ENCODE data around the gene BTC. TPM values are rescaled to one million over a fixed set of nuclear protein-coding genes. Genes with fewer than 3 reads are reported as not detected.

BTC gene
- total RNA-seq, 1 donor from 2014 or later = 0.13 TPM

GRCh38 chr4:74758551-74759145 is 35.7 kb downstream of the BTC start:
- TF ChIP-seq, protein P1, sequence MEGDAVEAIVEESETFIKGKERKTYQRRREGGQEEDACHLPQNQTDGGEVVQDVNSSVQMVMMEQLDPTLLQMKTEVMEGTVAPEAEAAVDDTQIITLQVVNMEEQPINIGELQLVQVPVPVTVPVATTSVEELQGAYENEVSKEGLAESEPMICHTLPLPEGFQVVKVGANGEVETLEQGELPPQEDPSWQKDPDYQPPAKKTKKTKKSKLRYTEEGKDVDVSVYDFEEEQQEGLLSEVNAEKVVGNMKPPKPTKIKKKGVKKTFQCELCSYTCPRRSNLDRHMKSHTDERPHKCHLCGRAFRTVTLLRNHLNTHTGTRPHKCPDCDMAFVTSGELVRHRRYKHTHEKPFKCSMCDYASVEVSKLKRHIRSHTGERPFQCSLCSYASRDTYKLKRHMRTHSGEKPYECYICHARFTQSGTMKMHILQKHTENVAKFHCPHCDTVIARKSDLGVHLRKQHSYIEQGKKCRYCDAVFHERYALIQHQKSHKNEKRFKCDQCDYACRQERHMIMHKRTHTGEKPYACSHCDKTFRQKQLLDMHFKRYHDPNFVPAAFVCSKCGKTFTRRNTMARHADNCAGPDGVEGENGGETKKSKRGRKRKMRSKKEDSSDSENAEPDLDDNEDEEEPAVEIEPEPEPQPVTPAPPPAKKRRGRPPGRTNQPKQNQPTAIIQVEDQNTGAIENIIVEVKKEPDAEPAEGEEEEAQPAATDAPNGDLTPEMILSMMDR (IDR thresholded peaks at IDR 0.05; ENCODE audit: unreplicated experiment) = no peak
- Mint-ChIP-seq H3K9me3 (ENCODE audit: unreplicated experiment) (no peaks in the 10 kb centered on the region), H3K27ac (ENCODE audit: unreplicated experiment) (no peak overlapping the region), H3K36me3 (ENCODE audit: low read depth, unreplicated experiment) (no peaks in the 10 kb centered on the region), H3K4me1 (ENCODE audit: unreplicated experiment) (no peaks in the 10 kb centered on the region), H3K4me3 (ENCODE audit: unreplicated experiment) (no peak overlapping the region), H3K27me3 (ENCODE audit: unreplicated experiment) (no peaks in the 10 kb centered on the region)
- DNase-seq (ENCODE audit: low spot score) = no peak

GRCh38 chr4:74757136-74757535 is 37.2 kb downstream of the BTC start:
- TF ChIP-seq, protein P1 (IDR thresholded peaks at IDR 0.05; ENCODE audit: unreplicated experiment) = no peak
- Mint-ChIP-seq H3K9me3 (ENCODE audit: unreplicated experiment) (no peaks in the 10 kb centered on the region), H3K4me3 (ENCODE audit: unreplicated experiment) (no peak overlapping the region)

DNA sequence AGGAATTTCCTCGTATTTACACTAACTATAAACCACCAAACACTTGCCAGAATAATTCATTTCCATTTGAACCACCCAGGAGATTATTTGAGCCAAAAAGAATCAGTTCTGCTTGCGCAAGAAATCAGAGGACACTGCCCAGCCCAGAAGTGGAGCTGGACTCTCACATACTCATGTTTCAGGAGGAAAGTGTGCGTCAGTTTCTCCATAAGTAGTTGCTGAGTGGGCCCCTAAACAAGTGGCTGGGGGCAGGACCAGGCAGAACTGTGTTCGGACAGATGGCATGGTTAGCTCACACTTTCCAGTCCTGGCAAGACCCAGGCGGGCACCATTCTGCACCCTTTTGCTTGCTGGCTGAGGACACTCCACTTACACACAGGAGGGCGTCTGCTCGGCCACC is 38.8 kb downstream of the BTC start:
- H3K4me3 Mint-ChIP-seq (ENCODE audit: unreplicated experiment) = no peak overlapping the region
- H3K4me1 Mint-ChIP-seq (ENCODE audit: unreplicated experiment) = no peaks in the 10 kb centered on the region
- TF ChIP-seq, protein P1 (IDR thresholded peaks at IDR 0.05; ENCODE audit: unreplicated experiment) = no peak
- H3K27ac Mint-ChIP-seq (ENCODE audit: unreplicated experiment) = no peak overlapping the region
- H3K36me3 Mint-ChIP-seq (ENCODE audit: low read depth, unreplicated experiment) = no peaks in the 10 kb centered on the region
- no peaks in the 10 kb centered on the region for H3K27me3 Mint-ChIP-seq (ENCODE audit: unreplicated experiment)
- no peaks in the 10 kb centered on the region for H3K9me3 Mint-ChIP-seq (ENCODE audit: unreplicated experiment)
- no peak for DNase-seq (ENCODE audit: low spot score)

More at GRCh38 chr4:74757136-74757535, 37.2 kb downstream of the BTC start:
- no peak overlapping the region for H3K27ac Mint-ChIP-seq (ENCODE audit: unreplicated experiment)
- no peaks in the 10 kb centered on the region for H3K27me3 Mint-ChIP-seq (ENCODE audit: unreplicated experiment)
- H3K36me3 Mint-ChIP-seq (ENCODE audit: low read depth, unreplicated experiment) = no peaks in the 10 kb centered on the region
- H3K4me1 Mint-ChIP-seq (ENCODE audit: unreplicated experiment) = no peaks in the 10 kb centered on the region
- no peak for DNase-seq (ENCODE audit: low spot score)

DNA sequence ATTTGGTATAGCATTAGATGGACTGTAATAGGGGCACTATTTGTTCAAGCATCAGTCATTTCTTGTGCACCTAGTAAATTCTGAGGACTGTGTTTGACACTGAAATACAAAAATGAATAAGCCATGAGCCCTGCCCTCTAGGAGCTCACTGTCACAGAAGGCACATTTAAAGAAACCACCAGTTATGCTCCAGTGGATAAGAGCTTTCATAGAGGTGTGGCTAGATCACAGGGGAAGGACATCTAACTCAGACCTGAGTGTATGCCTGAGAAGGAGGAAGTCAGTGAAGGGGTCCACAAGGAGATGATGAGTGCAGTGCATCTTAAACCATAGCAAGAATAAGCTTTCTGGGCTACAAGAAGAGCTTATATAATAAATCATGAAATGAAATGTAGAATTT is 40.1 kb downstream of the BTC start:
- no peaks in the 10 kb centered on the region for H3K4me1 Mint-ChIP-seq (ENCODE audit: unreplicated experiment)
- no peaks in the 10 kb centered on the region for H3K27me3 Mint-ChIP-seq (ENCODE audit: unreplicated experiment)
- TF ChIP-seq, protein P1 (IDR thresholded peaks at IDR 0.05; ENCODE audit: unreplicated experiment) = no peak
- H3K36me3 Mint-ChIP-seq (ENCODE audit: low read depth, unreplicated experiment) = no peaks in the 10 kb centered on the region
- H3K9me3 Mint-ChIP-seq (ENCODE audit: unreplicated experiment) = no peaks in the 10 kb centered on the region
- no peak for DNase-seq (ENCODE audit: low spot score)
- H3K4me3 Mint-ChIP-seq (ENCODE audit: unreplicated experiment) = no peak overlapping the region
- no peak overlapping the region for H3K27ac Mint-ChIP-seq (ENCODE audit: unreplicated experiment)

GRCh38 chr4:74752798-74753197 is 41.5 kb downstream of the BTC start:
- Mint-ChIP-seq H3K36me3 (ENCODE audit: low read depth, unreplicated experiment) (no peaks in the 10 kb centered on the region), H3K27ac (ENCODE audit: unreplicated experiment) (no peak overlapping the region), H3K9me3 (ENCODE audit: unreplicated experiment) (no peaks in the 10 kb centered on the region), H3K4me3 (ENCODE audit: unreplicated experiment) (no peak overlapping the region), H3K27me3 (ENCODE audit: unreplicated experiment) (no peaks in the 10 kb centered on the region), H3K4me1 (ENCODE audit: unreplicated experiment) (no peaks in the 10 kb centered on the region)
- no peak for DNase-seq (ENCODE audit: low spot score)
- TF ChIP-seq, protein P1 (IDR thresholded peaks at IDR 0.05; ENCODE audit: unreplicated experiment) = no peak
